ENCODE results near the gene SNX14. TPM values are rescaled to one million over a fixed set of nuclear protein-coding genes. Genes with fewer than 3 reads are reported as not detected.

Gene SNX14
- total and polyA plus RNA-seq, 10 of the 15 experiments (the other 5 are each of a cell fraction or from before 2014, with no cell fraction given): 34.2 to 122 (median 51.0) TPM

DNA sequence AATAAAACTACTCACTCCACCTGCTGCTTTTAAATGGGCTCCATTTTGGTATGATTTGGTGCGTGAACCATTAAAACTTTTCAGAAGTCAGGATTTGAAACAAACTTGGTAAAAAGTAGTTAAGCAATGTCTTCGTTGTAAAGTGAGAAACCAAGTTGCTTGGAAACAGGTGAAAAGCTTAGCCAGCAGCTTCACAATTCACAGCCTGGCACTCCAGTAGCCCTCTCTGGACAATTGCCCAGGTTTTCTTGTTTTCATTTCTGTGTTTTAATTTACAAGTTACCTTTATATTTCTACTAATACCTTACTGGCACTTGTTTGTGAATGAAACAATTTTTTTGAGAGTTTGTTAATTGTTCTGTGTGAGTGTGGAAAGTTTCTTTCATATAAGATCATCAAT lies 131.0 kb downstream of the SNX14 start:
- RAD21 ChIA-PET (ENCODE audit: unreplicated experiment): interaction anchor here (1.2 to 7.3 kb wide), 4 partner anchors 11 to 58 kb away, joined by 3 to 76 read pairs (median 15); partner anchors contain the start of gene NT5E
- Histone ChIP-seq H3K9me3 (replicated peaks; ENCODE audit: control insufficient read depth, insufficient read depth, low read length) (no peaks in the 10 kb centered on the region), H3K36me3 (ENCODE audit: control insufficient read depth in 2 of 2, insufficient read depth in 2 of 2, low read length in 1 of 2) (no peaks in the 10 kb centered on the region), H4K20me1 (ENCODE audit: control insufficient read depth, insufficient read depth) (no peaks in the 10 kb centered on the region), H3K4me3 (no peak overlapping the region), H3K4me2 (ENCODE audit: control insufficient read depth, insufficient read depth) (no peak overlapping the region), H3K9ac (ENCODE audit: control insufficient read depth, insufficient read depth, low read length) (no peak overlapping the region), H3K27me3 (replicated peaks in 1 of 2; ENCODE audit: control insufficient read depth in 2 of 2, insufficient read depth in 2 of 2, low read length in 1 of 2) (no peaks in the 10 kb centered on the region), H3K79me2 (ENCODE audit: control insufficient read depth, insufficient read depth, low read length) (no peaks in the 10 kb centered on the region), H3K4me1 (ENCODE audit: control insufficient read depth, insufficient read depth, low read length) (peaks cover 59% of the 10 kb centered on the region), H3K27ac (ENCODE audit: control insufficient read depth, insufficient read depth) (no peak overlapping the region), H2AFZ (ENCODE audit: control insufficient read depth, low read depth, low read length) (no peak overlapping the region)
- SMC1A ChIA-PET (ENCODE audit: uncharacterized antibody, unreplicated experiment): interaction anchor here (0.9 to 9.8 kb wide), 13 partner anchors 11 to 177 kb away, joined by 3 to 138 read pairs (median 5); partner anchors contain the start of gene NT5E
- CTCF ChIA-PET: interaction anchor here (0.7 to 3.8 kb wide), 9 partner anchors 8 to 48 kb away, joined by 3 to 52 read pairs (median 5); partner anchors contain the start of gene NT5E
- BruUV-seq (replicated peaks): no TSS peak
- in situ Hi-C loops (cut with MboI): no loop called here
- ATAC-seq (no peak), FAIRE-seq (no peak), DNase-seq (ENCODE audit: low read depth, low spot score) (no peak)
- POLR2A ChIA-PET: interaction anchor here (1.1 to 8.0 kb wide), 3 partner anchors 8 to 215 kb away, joined by 4 to 64 read pairs (median 4); partner anchors contain the start of gene NT5E
- WGBS (ENCODE audit: insufficient coverage, insufficient replicate concordance, low lambda C conversion rate, missing lambda C conversion rate): 87% methylated on average over 2 of the region's 2 CpGs
- TF ChIP-seq BCL11A (IDR thresholded peaks at IDR 0.05; ENCODE audit: low read depth, low read length) (no peak), POLR2A (IDR thresholded peaks at IDR 0.05; ENCODE audit: low read depth, low read length) (no peak), DPF2 (IDR thresholded peaks at IDR 0.05) (no peak), SMARCA5 (IDR thresholded peaks at IDR 0.05) (no peak), POU2F2 (IDR thresholded peaks at IDR 0.05; ENCODE audit: borderline replicate concordance, low read depth, low read length) (no peak), MYC (IDR thresholded peaks at IDR 0.05; ENCODE audit: insufficient read depth, insufficient read length, insufficient replicate concordance, low read length, severe bottlenecking) (no peak), ZZZ3 (IDR thresholded peaks at IDR 0.05; ENCODE audit: control insufficient read depth, insufficient read length, low read depth) (no peak), ZNF24 (IDR thresholded peaks at IDR 0.05) (no peak), STAT3 (IDR thresholded peaks at IDR 0.05; ENCODE audit: low read depth, low read length) (no peak), KDM1A (IDR thresholded peaks at IDR 0.05; ENCODE audit: borderline replicate concordance) (no peak), RELA (IDR thresholded peaks at IDR 0.05; ENCODE audit: borderline replicate concordance, partially characterized antibody) (no peak), STAT1 (conservative IDR thresholded peaks at IDR 0.05) (no peak), BMI1 (IDR thresholded peaks at IDR 0.05; ENCODE audit: borderline replicate concordance) (no peak), ZNF207 (IDR thresholded peaks at IDR 0.05; ENCODE audit: borderline replicate concordance) (no peak), CHD4 (IDR thresholded peaks at IDR 0.05) (no peak), IRF4 (IDR thresholded peaks at IDR 0.05; ENCODE audit: low read depth, low read length) (no peak)
- intact Hi-C loops (cut with micrococcal nuclease; ENCODE audit: unreplicated experiment): no loop called here
